Measurements from ENCODE around the gene FAM120A.

GRCh38 chr9:93533863-93534262 lies 82.4 kb downstream of the FAM120A start:
- no peak for TF ChIP-seq CTCF (IDR thresholded peaks at IDR 0.05)
- TF ChIP-seq POLR2AphosphoS5 (IDR thresholded peaks at IDR 0.05) = no peak
- no peak for TF ChIP-seq POLR2A (IDR thresholded peaks at IDR 0.05)

Measured in prostate gland (tissue), 2 donors.